HepG2 (cell line): Measurements from ENCODE around the gene FAM111A. TPM values are rescaled to one million over a fixed set of nuclear protein-coding genes. Genes with fewer than 3 reads are reported as not detected.

ENCODE experiments used
- ARHGAP35 ChIP-seq: sonication (generic); formaldehyde crosslinking; IDR thresholded peaks from 2 replicates; pipeline ENCODE4 v1.9.0; 2022; ENCODE audit warnings: mild to moderate bottlenecking, inconsistent platforms, moderate library complexity, missing genetic modification reagents, borderline replicate concordance
- ATF1 ChIP-seq: IDR thresholded peaks from 2 replicates; pipeline ENCODE4 v1.6.1; 2016; ENCODE audit warnings: mild to moderate bottlenecking, control low read depth
- CHD2 ChIP-seq: IDR thresholded peaks from 2 replicates; pipeline ENCODE4 v1.6.1; 2011; ENCODE audit warnings: low read depth, low read length, improper control_type of control experiment
- CSRNP1 ChIP-seq: sonication (generic); formaldehyde crosslinking; IDR thresholded peaks from 2 replicates; pipeline ENCODE4 v1.8.1; 2023; ENCODE audit warnings: mild to moderate bottlenecking, missing genetic modification reagents
- ETV6 ChIP-seq: sonication (generic); formaldehyde crosslinking; conservative IDR thresholded peaks from 2 replicates; pipeline ENCODE4 v1.4.0; 2020; ENCODE audit warnings: missing genetic modification reagents
- NCOA1 ChIP-seq: sonication (generic); formaldehyde crosslinking; IDR thresholded peaks from 2 replicates; pipeline ENCODE4 v1.9.0; 2021; ENCODE audit warnings: missing genetic modification reagents
- PITX1 ChIP-seq: sonication (generic); formaldehyde crosslinking; IDR thresholded peaks from 2 replicates; pipeline ENCODE4 v1.5.1; 2020; ENCODE audit warnings: mild to moderate bottlenecking, missing genetic modification reagents
- REL ChIP-seq: sonication (generic); formaldehyde crosslinking; conservative IDR thresholded peaks from 2 replicates; pipeline ENCODE4 v1.8.0; 2022; ENCODE audit warnings: mild to moderate bottlenecking, missing genetic modification reagents, moderate library complexity
- SP2 ChIP-seq: sonication (generic); formaldehyde crosslinking; IDR thresholded peaks from 2 replicates; pipeline ENCODE4 v1.5.1; 2020; ENCODE audit warnings: mild to moderate bottlenecking, missing genetic modification reagents
- UBTF ChIP-seq: sonication (generic); formaldehyde crosslinking; IDR thresholded peaks from 2 replicates; pipeline ENCODE4 v1.4.0; 2020; ENCODE audit warnings: mild to moderate bottlenecking, missing genetic modification reagents
- YEATS2 ChIP-seq: sonication (generic); formaldehyde crosslinking; IDR thresholded peaks from 2 replicates; pipeline ENCODE4 v1.4.0; 2020; ENCODE audit warnings: missing genetic modification reagents, borderline replicate concordance
- ZBTB2 ChIP-seq: sonication (generic); formaldehyde crosslinking; IDR thresholded peaks from 2 replicates; pipeline ENCODE4 v1.8.0; 2022; ENCODE audit warnings: low read depth, missing genetic modification reagents
- ZBTB37 ChIP-seq: sonication (generic); formaldehyde crosslinking; IDR thresholded peaks from 2 replicates; pipeline ENCODE4 v1.4.0; 2020; ENCODE audit warnings: mild to moderate bottlenecking, missing genetic modification reagents
- ZBTB42 ChIP-seq: sonication (generic); formaldehyde crosslinking; IDR thresholded peaks from 2 replicates; pipeline ENCODE4 v1.5.0; 2020; ENCODE audit warnings: mild to moderate bottlenecking, missing genetic modification reagents
- ZNF263 ChIP-seq: sonication (generic); formaldehyde crosslinking; IDR thresholded peaks from 2 replicates; pipeline ENCODE4 v1.4.0; 2020; ENCODE audit warnings: missing genetic modification reagents
- ZNF335 ChIP-seq: sonication (generic); formaldehyde crosslinking; IDR thresholded peaks from 2 replicates; pipeline ENCODE4 v1.4.0; 2020; ENCODE audit warnings: missing genetic modification reagents
- ZNF350 ChIP-seq: sonication (generic); formaldehyde crosslinking; IDR thresholded peaks from 2 replicates; pipeline ENCODE4 v1.4.0; 2020; ENCODE audit warnings: mild to moderate bottlenecking, low read depth, missing genetic modification reagents, borderline replicate concordance
- ZNF362 ChIP-seq: sonication (generic); formaldehyde crosslinking; IDR thresholded peaks from 2 replicates; pipeline ENCODE4 v1.4.0; 2020; ENCODE audit warnings: missing genetic modification reagents, mild to moderate bottlenecking, borderline replicate concordance
- ZNF816 ChIP-seq: sonication (generic); formaldehyde crosslinking; IDR thresholded peaks from 2 replicates; pipeline ENCODE4 v1.8.0; 2022; ENCODE audit warnings: missing genetic modification reagents, mild to moderate bottlenecking, borderline replicate concordance
- polyA plus RNA-seq, 8 experiments: library from polyadenylated mRNA; depleted of rRNA in 3 of 8; stranded (reverse) in 7 of 8; unstranded in 1 of 8; fragments of >200 nt; fragmentation: Illumina TruSeq in 4 of 8; extraction: Trizol in 4 of 8; gene quantifications; 2 replicates each; pipeline versions ENCODE4 v1.2.1 to v1.2.3, GENCODE V29; 2011 to 2016; ENCODE audit warnings: low read depth in 4 of 8, missing spikeins in 1 of 8, mixed read lengths in 1 of 8; ENCODE audit not compliant: insufficient read depth in 1 of 8
- total RNA-seq, 5 experiments: library from RNA; depleted of rRNA; stranded (reverse); fragments of >200 nt; fragmentation: Illumina TruSeq; extraction: Trizol; gene quantifications; 2 replicates each; pipeline ENCODE4 v1.2.3, GENCODE V29; 2016; ENCODE audit warnings: low read depth in 1 of 5

FAM111A gene
- total and polyA plus RNA-seq, 2 of the 13 experiments (the other 11 are each of a cell fraction or from before 2014, with no cell fraction given): 3.2 to 13.5 TPM

- TF ChIP-seq ZBTB37 (CRISPR knock-in tag) (0 out of 2 replicates have a peak, but pooled peaks have one; percentile 50), CHD2 (peak; percentile 83), ZBTB2 (no peak), REL (CRISPR knock-in tag) (no peak), ZNF816 (CRISPR knock-in tag) (no peak), PITX1 (CRISPR knock-in tag) (peak; percentile 59; the same call in 1 of the 2 replicates), YEATS2 (no peak; the same call in 1 of the 2 replicates), SP2 (CRISPR knock-in tag) (no peak), CSRNP1 (CRISPR knock-in tag) (peak; percentile 87), ZNF350 (no peak; the same call in 1 of the 2 replicates), ZNF263 (peak; percentile 80), ZNF335 (CRISPR knock-in tag) (no peak), NCOA1 (CRISPR knock-in tag) (no peak), ZNF362 (CRISPR knock-in tag) (peak; percentile 24; the same call in 1 of the 2 replicates), ZBTB42 (CRISPR knock-in tag) (no peak), ATF1 (CRISPR knock-in tag) (no peak), ETV6 (CRISPR knock-in tag) (no peak; the same call in 1 of the 2 replicates), ARHGAP35 (CRISPR knock-in tag) (no peak), UBTF (CRISPR knock-in tag) (0 out of 2 replicates have a peak, but pooled peaks have one; percentile 41)
These were observed at the start of gene FAM111A (continued) for GRCh38 chr11:59142530-59143507.
